Esophagus muscularis mucosa (tissue), 3 donors: ENCODE measurements around the gene IGFBP2.

ENCODE experiments used
- CTCF ChIP-seq, 3 experiments: fragments of 200-600 bp in 2 of 3; fragments of 450-650 bp in 1 of 3; sonication (generic) in 2 of 3; IDR thresholded peaks; one replicate each; pipeline ENCODE4 v1.5.1; 2017 to 2019; ENCODE audit warnings: antibody characterized with exemption in 3 of 3, mild to moderate bottlenecking in 2 of 3, moderate library complexity in 1 of 3
- POLR2A ChIP-seq: fragments of 450-650 bp; IDR thresholded peaks from one replicate; pipeline ENCODE4 v1.6.1; 2017; ENCODE audit warnings: antibody characterized with exemption, moderate library complexity, mild to moderate bottlenecking, low read depth
- POLR2AphosphoS5 ChIP-seq, 2 donors: sonication (generic); formaldehyde crosslinking; IDR thresholded peaks; one replicate each; pipeline ENCODE4 v1.6.1; 2017; ENCODE audit warnings: antibody characterized with exemption in 2 of 2

GRCh38 chr2:216713691-216714336 is 80.6 kb downstream of the IGFBP2 start:
- TF ChIP-seq CTCF (IDR thresholded peaks at IDR 0.05) (no peak), POLR2AphosphoS5 (IDR thresholded peaks at IDR 0.05) (no peak), POLR2A (no peak)
